NOMO-1 treated with dmso at 0.1 percent for 144 hours (cell line): ENCODE measurements around the gene ZNF662.

Experiments
- DNase-seq: peaks from one replicate; lab custom pipeline; 2025; ENCODE audit not compliant: unreplicated experiment; lab: John Stamatoyannopoulos, UW

ZNF662 gene

GRCh38 chr3:42935472-42935871 lies 29.5 kb downstream of the ZNF662 start:
- DNase-seq: no peak

- no peak for DNase-seq
Measured at GRCh38 chr3:42936157-42936981, 30.4 kb downstream of the ZNF662 start.

DNA sequence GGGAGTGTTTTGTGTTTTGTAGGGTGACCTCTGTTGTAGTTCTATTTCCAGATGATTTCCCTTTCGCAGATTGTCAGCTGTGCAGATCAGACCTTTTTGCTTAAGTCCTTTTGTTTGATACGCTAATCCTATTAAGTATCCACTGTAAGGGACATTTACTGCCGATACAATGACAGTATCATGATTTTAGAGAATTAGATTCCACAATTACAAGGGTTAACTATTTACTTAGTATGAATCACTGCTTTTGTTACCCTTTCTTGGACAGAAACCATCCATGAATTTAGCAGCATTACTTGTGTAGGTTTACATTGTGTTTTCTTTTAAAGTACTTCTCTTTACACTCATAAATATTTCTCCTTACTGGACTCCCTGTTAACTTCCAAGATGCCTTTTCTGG lies 31.4 kb downstream of the ZNF662 start:
- DNase-seq: no peak

DNA sequence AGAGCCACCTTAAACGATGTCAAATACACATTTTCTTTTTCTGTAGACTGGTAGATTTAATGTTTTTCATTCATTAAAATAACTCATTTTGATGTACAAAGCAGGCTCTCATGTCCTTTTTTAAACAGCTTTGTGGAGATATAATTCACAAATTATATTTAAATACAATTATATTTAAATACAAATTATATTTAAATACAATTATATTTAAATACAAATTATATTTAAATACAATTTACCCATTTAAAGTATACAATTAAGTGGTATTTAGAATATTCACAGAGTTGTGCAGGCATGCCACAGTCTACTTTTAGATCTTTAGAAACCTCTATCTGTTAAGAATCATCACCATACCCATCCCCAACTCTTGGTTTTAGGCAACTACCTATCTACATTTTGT lies 36.8 kb downstream of the ZNF662 start:
- no peak for DNase-seq

GRCh38 chr3:42946050-42946449 lies 40.1 kb downstream of the ZNF662 start:
- no peak for DNase-seq

DNA sequence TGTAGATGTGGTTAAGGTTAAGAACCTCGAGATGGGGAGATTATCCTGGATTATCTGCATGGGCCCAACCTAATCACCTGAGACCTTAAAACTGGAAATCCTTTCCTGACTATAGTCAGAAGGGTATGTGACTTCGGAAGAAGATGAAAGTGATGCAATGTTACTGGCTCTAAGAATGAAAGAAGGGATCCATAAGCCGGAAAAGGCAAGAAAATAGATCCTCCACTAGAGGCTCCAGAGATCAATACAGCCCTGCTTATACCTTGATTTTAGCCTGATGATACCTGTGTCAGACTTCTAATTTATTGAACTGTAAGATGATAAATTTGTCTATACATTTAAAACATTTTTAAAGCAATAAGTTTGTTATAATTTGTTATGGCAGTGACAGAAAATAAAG lies 51.6 kb downstream of the ZNF662 start:
- DNase-seq: no peak

- no peak for DNase-seq
Measured at GRCh38 chr3:42960282-42960681, 54.3 kb downstream of the ZNF662 start.

- no peak for DNase-seq
Measured at GRCh38 chr3:42960786-42961185, 54.8 kb downstream of the ZNF662 start.

DNA sequence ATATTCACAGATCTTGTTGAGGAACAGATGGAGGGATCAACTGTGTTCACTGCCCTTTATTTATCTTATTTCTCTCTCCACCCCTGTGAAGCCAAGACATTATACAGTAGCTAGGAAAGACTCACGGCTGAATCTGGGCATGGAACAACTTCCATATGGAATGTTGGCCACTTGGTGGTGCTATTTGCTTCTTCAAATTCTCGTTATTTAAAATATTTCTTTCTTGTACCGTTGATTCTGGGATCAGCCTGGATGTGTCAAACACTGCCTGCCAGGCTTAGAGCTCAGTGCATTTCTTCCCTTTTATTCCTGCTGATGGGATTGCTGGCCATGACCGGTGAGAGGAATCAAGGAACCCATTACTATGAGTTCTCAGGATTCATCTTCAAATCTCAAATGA lies 55.7 kb downstream of the ZNF662 start:
- no peak for DNase-seq

GRCh38 chr3:42963269-42963668 lies 57.3 kb downstream of the ZNF662 start:
- no peak for DNase-seq

DNA sequence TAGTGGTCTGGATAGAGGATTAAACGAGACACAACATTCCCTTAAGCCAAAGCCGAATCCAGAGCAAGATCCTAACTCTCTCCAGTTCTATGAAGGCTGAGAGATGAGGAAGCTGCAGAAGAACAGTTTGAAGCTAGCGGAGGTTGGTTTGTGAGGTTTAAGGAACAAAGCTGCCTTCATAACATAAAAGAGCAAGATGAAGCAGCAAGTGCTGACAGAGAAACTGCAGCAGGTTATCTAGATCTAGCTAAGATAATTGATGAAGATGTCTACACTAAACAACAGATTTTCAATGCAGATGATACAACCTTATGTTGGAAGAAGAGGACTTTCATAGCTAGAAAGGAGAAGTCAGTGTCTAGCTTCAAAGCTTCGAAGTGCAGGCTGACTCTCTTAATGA lies 58.3 kb downstream of the ZNF662 start:
- DNase-seq: no peak
